Stomach (tissue), 4 donors: Measurements from ENCODE around the gene SIGLEC7.

Experiments
- EP300 ChIP-seq: sonication (generic); formaldehyde crosslinking; IDR thresholded peaks from one replicate; pipeline ENCODE4 v1.6.1; 2017; ENCODE audit warnings: antibody characterized with exemption
- POLR2AphosphoS5 ChIP-seq, 3 donors: sonication (generic); formaldehyde crosslinking; IDR thresholded peaks; one replicate each; pipeline ENCODE4 v1.6.1; 2016; ENCODE audit warnings: antibody characterized with exemption in 3 of 3
- TF ChIP-seq, protein P1 (sequence below), 7 experiments: fragments of 450-650 bp in 4 of 7; fragments of 200-600 bp in 3 of 7; sonication (generic) in 3 of 7; IDR thresholded peaks; one replicate each; pipeline ENCODE4 v1.5.1; 2016 to 2019; ENCODE audit warnings: antibody characterized with exemption in 7 of 7, control low read depth in 2 of 7, mild to moderate bottlenecking in 1 of 7

DNA sequence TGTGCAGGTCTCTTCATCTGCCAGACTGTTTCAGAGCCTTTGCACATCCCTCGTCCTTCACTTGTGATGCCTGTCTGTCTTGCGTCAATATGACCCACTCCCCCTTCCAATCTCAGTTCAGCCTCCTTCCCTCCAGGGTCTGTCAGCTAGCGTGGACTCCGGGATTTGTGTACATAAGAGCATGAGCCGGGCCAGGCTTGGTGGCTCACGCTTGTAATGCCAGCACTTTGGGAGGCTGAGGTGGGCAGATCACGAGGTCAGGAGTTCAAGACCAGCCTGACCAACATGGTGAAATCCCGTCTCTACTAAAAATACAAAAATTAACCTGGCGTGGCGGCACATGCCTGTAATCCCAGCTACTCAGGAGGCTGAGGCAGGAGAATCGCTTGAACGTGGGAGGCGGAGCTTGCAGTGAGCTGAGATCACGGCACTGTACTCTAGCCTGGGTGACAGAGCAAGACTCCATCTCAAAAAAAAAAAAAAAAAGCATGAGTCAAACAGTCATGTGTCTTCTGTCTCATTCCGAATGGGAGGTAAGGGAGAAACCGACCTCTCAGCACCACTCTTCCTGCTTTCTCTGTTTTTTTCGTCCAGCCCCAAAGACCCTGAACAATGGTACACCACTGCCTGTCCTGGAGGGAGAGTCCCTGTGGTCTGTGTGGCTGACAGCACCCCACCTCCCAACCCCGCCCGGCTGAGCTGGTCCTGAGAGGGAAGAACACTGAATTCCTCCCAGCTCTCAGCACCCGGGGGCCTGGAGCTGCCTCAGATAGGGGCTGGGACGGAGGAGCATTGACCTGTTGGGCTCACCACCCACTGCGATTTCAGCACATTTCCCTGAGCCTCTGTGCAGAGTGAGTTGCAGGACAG is 19.8 kb upstream of the SIGLEC7 start:
- TF ChIP-seq POLR2AphosphoS5 (IDR thresholded peaks at IDR 0.05) (no peak), EP300 (no peak)
- TF ChIP-seq, protein P1, sequence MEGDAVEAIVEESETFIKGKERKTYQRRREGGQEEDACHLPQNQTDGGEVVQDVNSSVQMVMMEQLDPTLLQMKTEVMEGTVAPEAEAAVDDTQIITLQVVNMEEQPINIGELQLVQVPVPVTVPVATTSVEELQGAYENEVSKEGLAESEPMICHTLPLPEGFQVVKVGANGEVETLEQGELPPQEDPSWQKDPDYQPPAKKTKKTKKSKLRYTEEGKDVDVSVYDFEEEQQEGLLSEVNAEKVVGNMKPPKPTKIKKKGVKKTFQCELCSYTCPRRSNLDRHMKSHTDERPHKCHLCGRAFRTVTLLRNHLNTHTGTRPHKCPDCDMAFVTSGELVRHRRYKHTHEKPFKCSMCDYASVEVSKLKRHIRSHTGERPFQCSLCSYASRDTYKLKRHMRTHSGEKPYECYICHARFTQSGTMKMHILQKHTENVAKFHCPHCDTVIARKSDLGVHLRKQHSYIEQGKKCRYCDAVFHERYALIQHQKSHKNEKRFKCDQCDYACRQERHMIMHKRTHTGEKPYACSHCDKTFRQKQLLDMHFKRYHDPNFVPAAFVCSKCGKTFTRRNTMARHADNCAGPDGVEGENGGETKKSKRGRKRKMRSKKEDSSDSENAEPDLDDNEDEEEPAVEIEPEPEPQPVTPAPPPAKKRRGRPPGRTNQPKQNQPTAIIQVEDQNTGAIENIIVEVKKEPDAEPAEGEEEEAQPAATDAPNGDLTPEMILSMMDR (IDR thresholded peaks at IDR 0.05): no peak
